ENCODE measurements around the gene OPRM1. TPM values are rescaled to one million over a fixed set of nuclear protein-coding genes. Genes with fewer than 3 reads are reported as not detected.

The OPRM1 gene
- total RNA-seq, 1 donor from 2014 or later: not detected

GRCh38 chr6:154232013-154232910 lies 193.2 kb downstream of the OPRM1 start:
- no peaks in the 10 kb centered on the region for H3K36me3 Mint-ChIP-seq (ENCODE audit: insufficient read depth)
- H3K27ac Mint-ChIP-seq: no peak overlapping the region
- H3K9me3 Mint-ChIP-seq (ENCODE audit: low read depth): no peaks in the 10 kb centered on the region

DNA sequence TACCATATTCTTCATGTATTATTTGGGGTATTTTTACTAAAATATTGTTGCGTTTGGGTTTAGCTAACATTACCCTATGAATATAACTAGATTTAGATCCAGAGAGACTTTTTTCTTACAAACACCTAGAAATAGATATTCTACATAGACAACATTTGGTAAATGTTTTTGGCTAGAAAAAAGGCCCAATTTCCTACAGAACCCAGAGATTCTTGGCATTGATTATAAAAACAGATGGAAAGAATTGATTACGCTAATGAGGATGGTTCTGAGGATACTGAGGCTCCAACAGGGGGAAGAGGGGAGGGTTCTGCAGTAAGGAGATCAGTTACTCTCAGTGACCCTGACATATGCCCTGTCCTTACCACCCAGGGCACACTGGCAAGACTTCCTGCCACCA lies 194.3 kb downstream of the OPRM1 start:
- H3K4me3 Mint-ChIP-seq (ENCODE audit: low read depth): no peak overlapping the region
- no peak overlapping the region for H3K27ac Mint-ChIP-seq
- no peaks in the 10 kb centered on the region for H3K4me1 Mint-ChIP-seq (ENCODE audit: low read depth)

More at GRCh38 chr6:154232013-154232910, 193.2 kb downstream of the OPRM1 start:
- H3K4me3 Mint-ChIP-seq (ENCODE audit: low read depth): no peak overlapping the region
- DNase-seq (ENCODE audit: low spot score, unreplicated experiment): no peak
- no peaks in the 10 kb centered on the region for H3K27me3 Mint-ChIP-seq
- TF ChIP-seq CTCF (IDR thresholded peaks at IDR 0.05; ENCODE audit: unreplicated experiment): no peak
- H3K4me1 Mint-ChIP-seq (ENCODE audit: low read depth): no peaks in the 10 kb centered on the region

DNA sequence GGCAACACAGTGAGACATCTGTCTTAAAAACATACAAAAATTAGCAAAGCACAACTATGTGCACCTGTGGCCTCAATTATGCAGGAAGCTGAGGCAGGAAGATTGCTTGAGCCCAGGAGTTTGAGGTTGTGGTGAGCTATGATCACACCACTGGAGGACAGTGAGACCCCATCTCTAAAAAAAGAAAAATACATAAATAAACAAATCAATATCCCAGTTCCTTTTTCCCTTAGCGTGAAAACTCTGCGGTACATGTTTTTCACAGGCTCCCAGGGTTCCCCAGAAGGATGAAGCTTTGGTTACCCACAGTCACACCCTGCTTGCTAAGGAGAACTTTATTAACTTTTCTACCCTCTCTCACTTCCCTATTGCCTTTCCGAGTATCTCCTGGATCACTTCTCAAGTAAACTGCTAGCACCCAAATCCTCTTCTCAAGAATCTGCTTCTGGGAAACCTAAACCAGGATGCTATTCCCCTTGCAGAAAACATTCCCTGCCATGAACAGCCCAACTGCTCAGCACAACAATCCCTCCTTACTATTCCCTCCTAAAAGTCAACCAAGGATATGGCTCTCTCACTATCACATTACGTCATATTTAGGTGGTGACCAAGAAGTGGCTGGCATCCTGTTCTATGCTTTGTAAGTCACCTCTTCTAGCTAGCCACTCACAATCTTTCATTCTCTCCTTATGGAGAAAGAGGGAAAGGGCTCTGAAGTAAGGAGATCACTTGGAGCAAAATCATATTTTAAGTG lies 195.2 kb downstream of the OPRM1 start:
- H3K4me3 Mint-ChIP-seq (ENCODE audit: low read depth): no peak overlapping the region
- H3K36me3 Mint-ChIP-seq (ENCODE audit: insufficient read depth): no peaks in the 10 kb centered on the region
- no peak for TF ChIP-seq CTCF (IDR thresholded peaks at IDR 0.05; ENCODE audit: unreplicated experiment)
- H3K27me3 Mint-ChIP-seq: no peaks in the 10 kb centered on the region
- H3K9me3 Mint-ChIP-seq (ENCODE audit: low read depth): no peaks in the 10 kb centered on the region
- no peak for DNase-seq (ENCODE audit: low spot score, unreplicated experiment)
- no peaks in the 10 kb centered on the region for H3K4me1 Mint-ChIP-seq (ENCODE audit: low read depth)
- no peak overlapping the region for H3K27ac Mint-ChIP-seq

More for the DNA sequence above, 194.3 kb downstream of the OPRM1 start:
- no peaks in the 10 kb centered on the region for H3K36me3 Mint-ChIP-seq (ENCODE audit: insufficient read depth)
- no peaks in the 10 kb centered on the region for H3K27me3 Mint-ChIP-seq
- TF ChIP-seq CTCF (IDR thresholded peaks at IDR 0.05; ENCODE audit: unreplicated experiment): no peak
- H3K9me3 Mint-ChIP-seq (ENCODE audit: low read depth): no peaks in the 10 kb centered on the region
- DNase-seq (ENCODE audit: low spot score, unreplicated experiment): no peak

DNA sequence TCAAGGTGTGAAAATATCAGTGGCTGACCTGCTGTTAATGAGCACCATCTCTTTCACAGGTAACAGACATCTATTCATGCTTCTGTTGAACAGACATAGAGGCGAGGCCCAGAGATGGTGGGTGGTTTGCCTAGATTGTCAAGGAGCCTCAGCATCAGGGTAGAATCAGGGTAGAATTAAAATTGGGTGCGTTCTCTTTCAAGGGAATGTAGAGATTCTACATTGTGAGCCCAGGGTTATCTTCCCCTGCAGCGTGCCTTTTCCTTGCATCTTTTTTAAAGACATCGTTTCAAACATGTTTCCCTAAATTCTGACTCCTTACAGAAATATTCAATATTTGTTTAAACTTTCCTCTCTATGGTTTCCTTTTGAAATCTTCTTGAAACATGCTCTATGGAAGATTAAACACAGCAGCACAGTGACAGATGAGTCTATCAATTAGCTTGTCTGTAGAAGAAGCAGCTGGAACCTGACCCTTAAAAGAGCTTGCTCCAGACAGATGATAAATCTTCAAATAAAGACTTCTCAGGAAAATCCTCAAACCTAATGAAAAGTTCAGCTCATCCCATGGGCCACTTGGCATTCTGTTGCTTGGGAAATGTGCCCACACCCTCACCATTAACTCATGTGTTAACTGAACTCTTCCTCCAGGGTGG lies 197.7 kb downstream of the OPRM1 start:
- Mint-ChIP-seq H3K27ac (no peak overlapping the region), H3K9me3 (ENCODE audit: low read depth) (no peaks in the 10 kb centered on the region), H3K27me3 (no peaks in the 10 kb centered on the region)

More for the DNA sequence above, 197.7 kb downstream of the OPRM1 start:
- H3K4me3 Mint-ChIP-seq (ENCODE audit: low read depth): no peak overlapping the region
- DNase-seq (ENCODE audit: low spot score, unreplicated experiment): no peak
- no peak for TF ChIP-seq CTCF (IDR thresholded peaks at IDR 0.05; ENCODE audit: unreplicated experiment)
- H3K36me3 Mint-ChIP-seq (ENCODE audit: insufficient read depth): no peaks in the 10 kb centered on the region
- no peaks in the 10 kb centered on the region for H3K4me1 Mint-ChIP-seq (ENCODE audit: low read depth)
